Muscle layer of colon (tissue), 2 donors: ENCODE measurements around the gene UBE2G1.

Experiments
- H3K27ac ChIP-seq: one replicate; pipeline ENCODE4 v1.7.0; 2013; ENCODE audit warnings: low read depth, mild to moderate bottlenecking, low read length, moderate library complexity
- H3K27me3 ChIP-seq, 2 donors: one replicate each; pipeline ENCODE4 v1.7.0; 2013; ENCODE audit warnings: low read length in 2 of 2, mild to moderate bottlenecking in 2 of 2; ENCODE audit not compliant: insufficient read depth in 2 of 2, control insufficient read depth in 1 of 2
- H3K36me3 ChIP-seq: one replicate; pipeline ENCODE4 v1.7.0; 2013; ENCODE audit warnings: mild to moderate bottlenecking, low read length; ENCODE audit not compliant: insufficient read depth
- H3K4me1 ChIP-seq: one replicate; pipeline ENCODE4 v1.7.0; 2013; ENCODE audit warnings: mild to moderate bottlenecking, low read length; ENCODE audit not compliant: insufficient read depth
- H3K4me3 ChIP-seq, 2 donors: one replicate each; pipeline ENCODE4 v1.7.0; 2013; ENCODE audit warnings: low read length in 2 of 2, low read depth in 1 of 2, mild to moderate bottlenecking in 1 of 2, moderate library complexity in 1 of 2
- H3K9ac ChIP-seq: one replicate; pipeline ENCODE4 v1.7.0; 2013; ENCODE audit warnings: low read length
- H3K9me3 ChIP-seq: one replicate; pipeline ENCODE4 v1.7.0; 2013; ENCODE audit warnings: mild to moderate bottlenecking, low read length
- donor health status: abdominal sarcoma.
- donor health status: Adenocarcinoma of cecum.

Gene UBE2G1

GRCh38 chr17:4314179-4314578, 52.3 kb downstream of the UBE2G1 start:
- Histone ChIP-seq H3K4me1 (peaks cover 64% of the 10 kb centered on the region), H3K27me3 (no peaks in the 10 kb centered on the region)

GRCh38 chr17:4313221-4314114, 53.0 kb downstream of the UBE2G1 start:
- H3K4me3 ChIP-seq, result peak overlapping the region in 1 of 2 donors; percentile 15
- peaks cover 61% of the 10 kb centered on the region for H3K4me1 ChIP-seq
- no peaks in the 10 kb centered on the region for H3K9me3 ChIP-seq
- H3K36me3 ChIP-seq, result no peaks in the 10 kb centered on the region
- no peak overlapping the region for H3K27ac ChIP-seq
- H3K27me3 ChIP-seq, result no peaks in the 10 kb centered on the region
- H3K9ac ChIP-seq, result peak overlapping the region; percentile 3

More at GRCh38 chr17:4314179-4314578, 52.3 kb downstream of the UBE2G1 start:
- no peak overlapping the region for H3K27ac ChIP-seq
- H3K9me3 ChIP-seq, result no peaks in the 10 kb centered on the region
- H3K9ac ChIP-seq, result no peak overlapping the region
- H3K36me3 ChIP-seq, result no peaks in the 10 kb centered on the region
- no peak overlapping the region for H3K4me3 ChIP-seq

- H3K4me1 ChIP-seq, result peaks cover 36% of the 10 kb centered on the region
- H3K9me3 ChIP-seq, result no peaks in the 10 kb centered on the region
- H3K27me3 ChIP-seq, result no peaks in the 10 kb centered on the region
- H3K9ac ChIP-seq, result no peak overlapping the region
- H3K4me3 ChIP-seq, result no peak overlapping the region
- no peak overlapping the region for H3K27ac ChIP-seq
- H3K36me3 ChIP-seq, result peaks cover 7% of the 10 kb centered on the region
Measured at GRCh38 chr17:4310354-4311060, 56.0 kb downstream of the UBE2G1 start.

- Histone ChIP-seq H3K36me3 (peaks cover 7% of the 10 kb centered on the region), H3K27ac (no peak overlapping the region), H3K4me3 (no peak overlapping the region), H3K27me3 (no peaks in the 10 kb centered on the region), H3K4me1 (peaks cover 36% of the 10 kb centered on the region), H3K9ac (no peak overlapping the region), H3K9me3 (no peaks in the 10 kb centered on the region)
Measured at GRCh38 chr17:4309897-4310296, 56.6 kb downstream of the UBE2G1 start.

- Histone ChIP-seq H3K27me3 (no peaks in the 10 kb centered on the region), H3K9me3 (no peaks in the 10 kb centered on the region), H3K36me3 (peaks cover 7% of the 10 kb centered on the region), H3K4me1 (peaks cover 23% of the 10 kb centered on the region), H3K4me3 (no peak overlapping the region), H3K9ac (no peak overlapping the region), H3K27ac (no peak overlapping the region)
Measured at GRCh38 chr17:4307179-4307930, 59.1 kb downstream of the UBE2G1 start.

GRCh38 chr17:4305224-4305623, 61.3 kb downstream of the UBE2G1 start:
- H3K36me3 ChIP-seq, result peaks cover 7% of the 10 kb centered on the region

GRCh38 chr17:4304417-4305027, 62.0 kb downstream of the UBE2G1 start:
- no peak overlapping the region for H3K27ac ChIP-seq
- peaks cover 7% of the 10 kb centered on the region for H3K36me3 ChIP-seq
- no peaks in the 10 kb centered on the region for H3K9me3 ChIP-seq
- peaks cover 20% of the 10 kb centered on the region for H3K4me1 ChIP-seq
- no peaks in the 10 kb centered on the region for H3K27me3 ChIP-seq
- no peak overlapping the region for H3K4me3 ChIP-seq
- H3K9ac ChIP-seq, result no peak overlapping the region

More at GRCh38 chr17:4305224-4305623, 61.3 kb downstream of the UBE2G1 start:
- peaks cover 27% of the 10 kb centered on the region for H3K4me1 ChIP-seq
- no peak overlapping the region for H3K9ac ChIP-seq
- no peaks in the 10 kb centered on the region for H3K9me3 ChIP-seq
- no peak overlapping the region for H3K27ac ChIP-seq
- H3K4me3 ChIP-seq, result no peak overlapping the region
- no peaks in the 10 kb centered on the region for H3K27me3 ChIP-seq

- peaks cover 1% of the 10 kb centered on the region for H3K36me3 ChIP-seq
- no peak overlapping the region for H3K4me3 ChIP-seq
- H3K4me1 ChIP-seq, result peaks cover 19% of the 10 kb centered on the region
- no peaks in the 10 kb centered on the region for H3K27me3 ChIP-seq
- no peak overlapping the region for H3K27ac ChIP-seq
- no peak overlapping the region for H3K9ac ChIP-seq
- H3K9me3 ChIP-seq, result no peaks in the 10 kb centered on the region
Measured at GRCh38 chr17:4301066-4301465, 65.4 kb downstream of the UBE2G1 start.

- Histone ChIP-seq H3K27me3 (no peaks in the 10 kb centered on the region), H3K36me3 (no peaks in the 10 kb centered on the region), H3K9ac (no peak overlapping the region), H3K4me1 (peaks cover 12% of the 10 kb centered on the region), H3K9me3 (no peaks in the 10 kb centered on the region), H3K4me3 (no peak overlapping the region), H3K27ac (no peak overlapping the region)
Measured at GRCh38 chr17:4297351-4297750, 69.1 kb downstream of the UBE2G1 start.

- H3K36me3 ChIP-seq, result peaks cover 4% of the 10 kb centered on the region
Measured at GRCh38 chr17:4295686-4296085, 70.8 kb downstream of the UBE2G1 start.

GRCh38 chr17:4293572-4293971, 72.9 kb downstream of the UBE2G1 start:
- no peak overlapping the region for H3K4me3 ChIP-seq
- peaks cover 8% of the 10 kb centered on the region for H3K36me3 ChIP-seq
- H3K4me1 ChIP-seq, result no peaks in the 10 kb centered on the region
- H3K9me3 ChIP-seq, result no peaks in the 10 kb centered on the region
- H3K27ac ChIP-seq, result no peak overlapping the region
- no peaks in the 10 kb centered on the region for H3K27me3 ChIP-seq
- no peak overlapping the region for H3K9ac ChIP-seq

More at GRCh38 chr17:4295686-4296085, 70.8 kb downstream of the UBE2G1 start:
- Histone ChIP-seq H3K9me3 (no peaks in the 10 kb centered on the region), H3K27ac (no peak overlapping the region), H3K4me3 (no peak overlapping the region), H3K9ac (no peak overlapping the region), H3K4me1 (no peaks in the 10 kb centered on the region), H3K27me3 (no peaks in the 10 kb centered on the region)
